IgD-negative memory B cell (primary cell): ENCODE results near the gene HTT-AS. TPM values are rescaled to one million over a fixed set of nuclear protein-coding genes. Genes with fewer than 3 reads are reported as not detected.

Source experiments
- H3K27ac Mint-ChIP-seq, 3 donors: one replicate each; pipeline ENCODE4 v1.8.0; 2020 to 2022; ENCODE audit warnings: mild to moderate bottlenecking in 3 of 3, mixed read lengths in 3 of 3, moderate library complexity in 1 of 3
- H3K27me3 Mint-ChIP-seq: one replicate; pipeline ENCODE4 v1.8.0; 2021; ENCODE audit warnings: mixed read lengths
- H3K36me3 Mint-ChIP-seq: one replicate; pipeline ENCODE4 v1.8.0; 2020; ENCODE audit warnings: mild to moderate bottlenecking, mixed read lengths
- H3K4me1 Mint-ChIP-seq, 3 donors: one replicate each; pipeline ENCODE4 v1.8.0; 2020 to 2022; ENCODE audit warnings: mixed read lengths in 3 of 3, mild to moderate bottlenecking in 1 of 3
- H3K4me3 Mint-ChIP-seq, 4 donors: one replicate each; pipeline ENCODE4 v1.8.0; 2020 to 2022; ENCODE audit warnings: mild to moderate bottlenecking in 4 of 4, mixed read lengths in 4 of 4, moderate library complexity in 3 of 4
- H3K9me3 Mint-ChIP-seq, 3 donors: one replicate each; pipeline ENCODE4 v1.8.0; 2020 to 2021; ENCODE audit warnings: mixed read lengths in 3 of 3, mild to moderate bottlenecking in 1 of 3
- polyA plus RNA-seq: library from polyadenylated mRNA; unstranded; fragments of 300-500 nt; fragmentation: Illumina TruSeq; gene quantifications from one replicate; pipeline ENCODE4 v1.2.3, GENCODE V29; 2021

The HTT-AS gene
- not detected for polyA plus RNA-seq

DNA sequence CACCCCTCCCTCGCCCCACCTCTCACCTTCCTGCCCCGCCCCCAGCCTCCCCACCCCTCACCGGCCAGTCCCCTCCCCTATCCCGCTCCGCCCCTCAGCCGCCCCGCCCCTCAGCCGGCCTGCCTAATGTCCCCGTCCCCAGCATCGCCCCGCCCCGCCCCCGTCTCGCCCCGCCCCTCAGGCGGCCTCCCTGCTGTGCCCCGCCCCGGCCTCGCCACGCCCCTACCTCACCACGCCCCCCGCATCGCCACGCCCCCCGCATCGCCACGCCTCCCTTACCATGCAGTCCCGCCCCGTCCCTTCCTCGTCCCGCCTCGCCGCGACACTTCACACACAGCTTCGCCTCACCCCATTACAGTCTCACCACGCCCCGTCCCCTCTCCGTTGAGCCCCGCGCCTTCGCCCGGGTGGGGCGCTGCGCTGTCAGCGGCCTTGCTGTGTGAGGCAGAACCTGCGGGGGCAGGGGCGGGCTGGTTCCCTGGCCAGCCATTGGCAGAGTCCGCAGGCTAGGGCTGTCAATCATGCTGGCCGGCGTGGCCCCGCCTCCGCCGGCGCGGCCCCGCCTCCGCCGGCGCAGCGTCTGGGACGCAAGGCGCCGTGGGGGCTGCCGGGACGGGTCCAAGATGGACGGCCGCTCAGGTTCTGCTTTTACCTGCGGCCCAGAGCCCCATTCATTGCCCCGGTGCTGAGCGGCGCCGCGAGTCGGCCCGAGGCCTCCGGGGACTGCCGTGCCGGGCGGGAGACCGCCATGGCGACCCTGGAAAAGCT is at the start of gene HTT-AS, which contains the start of gene HTT:
HTT-AS (minus strand) TSS at position 461 of the 768 bp plus-strand sequence.
HTT (plus strand) TSS at position 604 of the 768 bp plus-strand sequence; CDS start at position 749, 145 bp downstream.
- Mint-ChIP-seq H3K27ac (peak within 1 kb of the TSS; percentile 19 to 94 (median 72)), H3K4me3 (peak within 1 kb of the TSS; percentile 87 to 97 (median 92)), H3K27me3 (no peaks in the 10 kb centered on the region), H3K4me1 (peaks cover 17 to 25% (median 24%) of the 10 kb centered on the region in 3 donors), H3K9me3 (no peaks in the 10 kb centered on the region), H3K36me3 (no peaks in the 10 kb centered on the region)

DNA sequence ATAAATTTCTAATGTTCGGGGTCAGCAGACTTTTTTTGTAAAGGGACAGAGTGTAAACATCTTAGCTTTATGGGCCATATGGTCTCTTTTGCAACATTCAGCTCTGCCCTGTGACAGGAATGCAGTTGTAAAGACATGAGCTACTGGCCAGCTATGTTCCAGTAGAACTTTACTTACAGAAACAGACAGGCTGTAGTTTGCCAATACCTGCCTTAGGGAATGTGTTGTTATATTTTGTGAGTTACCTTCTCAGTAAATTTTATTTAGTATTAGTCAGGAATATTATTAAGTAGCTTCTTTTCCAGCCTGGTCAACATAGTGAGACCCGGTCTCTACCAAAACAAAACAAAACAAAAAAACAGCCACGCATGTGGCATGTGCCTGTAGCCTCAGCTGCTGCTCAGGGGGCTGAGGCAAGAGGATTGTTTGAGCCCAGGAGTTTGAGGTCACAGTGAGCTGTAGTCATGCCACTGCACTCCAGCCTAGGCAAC is 48.9 kb upstream of the HTT-AS start:
- H3K9me3 Mint-ChIP-seq, result no peaks in the 10 kb centered on the region
- H3K27ac Mint-ChIP-seq, result peak overlapping the region in 1 of 3 donors; percentile 27
- no peak overlapping the region for H3K4me3 Mint-ChIP-seq
- H3K27me3 Mint-ChIP-seq, result no peaks in the 10 kb centered on the region
- peaks cover 0 to 2% (median 0%) of the 10 kb centered on the region in 3 donors for H3K4me1 Mint-ChIP-seq
- peaks cover 3% of the 10 kb centered on the region for H3K36me3 Mint-ChIP-seq

DNA sequence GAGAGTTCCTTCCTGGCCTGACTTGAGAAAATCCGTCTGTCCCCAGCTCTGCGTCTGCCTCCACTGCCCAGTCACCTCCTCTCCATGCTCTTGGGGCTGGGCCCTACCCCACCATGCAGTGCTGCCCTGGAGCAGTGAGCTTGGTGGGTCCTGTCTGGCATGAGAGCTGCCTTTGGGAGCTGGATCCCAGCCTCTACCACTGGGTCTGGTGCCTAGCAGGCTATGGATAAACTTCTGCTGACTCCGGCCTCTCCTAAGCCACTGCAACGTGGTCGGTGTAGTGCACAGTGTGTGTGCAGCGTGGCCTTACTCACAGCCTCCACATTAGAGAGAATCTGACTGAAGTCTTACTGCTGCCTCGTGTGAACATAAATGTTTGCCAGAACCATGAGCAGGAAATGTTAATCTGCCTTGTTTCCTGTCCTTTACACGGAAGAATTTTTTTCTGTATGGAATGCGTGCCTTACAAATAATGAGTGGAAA is 47.8 kb upstream of the HTT-AS start:
- H3K4me3 Mint-ChIP-seq, result peak overlapping the region in 1 of 4 donors; percentile 9
- no peaks in the 10 kb centered on the region for H3K27me3 Mint-ChIP-seq
- no peaks in the 10 kb centered on the region for H3K9me3 Mint-ChIP-seq
- H3K27ac Mint-ChIP-seq, result peak overlapping the region in 2 of 3 donors; percentile 47 to 80
- H3K36me3 Mint-ChIP-seq, result peaks cover 1% of the 10 kb centered on the region
- peaks cover 0 to 2% (median 0%) of the 10 kb centered on the region in 3 donors for H3K4me1 Mint-ChIP-seq

DNA sequence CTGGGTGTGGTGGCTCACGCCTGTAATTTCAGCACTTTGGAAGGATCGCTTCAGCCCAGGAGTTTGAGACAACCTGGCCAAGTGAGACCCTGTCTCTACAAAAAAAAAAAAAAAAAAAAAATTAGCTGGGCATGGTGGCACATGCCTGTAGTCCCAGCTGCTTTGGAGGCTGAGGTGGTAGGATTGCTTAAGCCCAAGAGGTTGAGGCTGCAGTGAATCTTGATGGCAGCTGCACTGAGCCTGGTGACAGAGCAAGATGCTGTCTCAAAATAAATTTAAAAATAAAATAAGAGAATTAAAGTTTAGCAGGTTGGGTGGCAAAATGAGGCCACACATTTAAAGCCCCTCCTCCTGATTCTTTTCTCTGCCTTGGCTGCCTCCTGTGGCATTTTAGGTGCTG is 47.3 kb upstream of the HTT-AS start:
- no peak overlapping the region for H3K4me3 Mint-ChIP-seq
- no peak overlapping the region for H3K27ac Mint-ChIP-seq

DNA sequence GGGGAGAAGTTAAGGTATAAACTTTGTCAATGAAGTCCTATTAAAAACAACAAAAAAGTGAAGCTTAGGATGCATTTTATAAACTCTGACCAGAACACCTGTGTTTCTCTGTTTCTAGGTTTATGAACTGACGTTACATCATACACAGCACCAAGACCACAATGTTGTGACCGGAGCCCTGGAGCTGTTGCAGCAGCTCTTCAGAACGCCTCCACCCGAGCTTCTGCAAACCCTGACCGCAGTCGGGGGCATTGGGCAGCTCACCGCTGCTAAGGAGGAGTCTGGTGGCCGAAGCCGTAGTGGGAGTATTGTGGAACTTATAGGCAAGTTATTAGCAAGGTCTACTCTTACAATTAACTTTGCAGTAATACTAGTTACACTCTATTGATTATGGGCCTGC is 46.8 kb upstream of the HTT-AS start:
- Mint-ChIP-seq H3K36me3 (peaks cover 1% of the 10 kb centered on the region), H3K9me3 (no peaks in the 10 kb centered on the region), H3K4me1 (peaks cover 0 to 2% (median 0%) of the 10 kb centered on the region in 3 donors)

More for the DNA sequence above, 47.3 kb upstream of the HTT-AS start:
- H3K9me3 Mint-ChIP-seq, result no peaks in the 10 kb centered on the region
- H3K4me1 Mint-ChIP-seq, result peaks cover 0 to 2% (median 0%) of the 10 kb centered on the region in 3 donors
- no peaks in the 10 kb centered on the region for H3K27me3 Mint-ChIP-seq
- H3K36me3 Mint-ChIP-seq, result peaks cover 1% of the 10 kb centered on the region

DNA sequence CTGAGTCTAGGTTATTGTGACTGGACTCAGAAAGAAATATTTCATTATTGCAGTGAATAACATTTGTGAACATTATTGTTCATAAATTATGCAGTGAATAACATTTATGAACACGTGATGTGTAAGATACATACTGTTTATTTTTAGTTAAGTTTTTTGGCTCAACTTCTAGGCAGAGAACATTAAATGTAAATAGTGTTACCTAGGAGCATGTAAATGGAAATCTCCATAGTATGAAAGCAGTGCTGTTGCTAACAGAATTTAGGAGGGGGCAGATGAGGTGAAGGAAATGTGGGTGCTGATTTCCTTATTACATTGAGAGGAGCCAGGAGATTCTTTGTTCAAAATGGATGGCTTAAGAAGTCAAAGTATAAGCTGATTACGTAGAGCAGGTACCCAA is 45.1 kb upstream of the HTT-AS start:
- Mint-ChIP-seq H3K4me3 (no peak overlapping the region), H3K27ac (no peak overlapping the region), H3K27me3 (no peaks in the 10 kb centered on the region), H3K36me3 (peaks cover 2% of the 10 kb centered on the region), H3K4me1 (peaks cover 0 to 2% (median 0%) of the 10 kb centered on the region in 3 donors), H3K9me3 (no peaks in the 10 kb centered on the region)

More for the DNA sequence above, 46.8 kb upstream of the HTT-AS start:
- Mint-ChIP-seq H3K27ac (no peak overlapping the region), H3K27me3 (no peaks in the 10 kb centered on the region), H3K4me3 (no peak overlapping the region)

DNA sequence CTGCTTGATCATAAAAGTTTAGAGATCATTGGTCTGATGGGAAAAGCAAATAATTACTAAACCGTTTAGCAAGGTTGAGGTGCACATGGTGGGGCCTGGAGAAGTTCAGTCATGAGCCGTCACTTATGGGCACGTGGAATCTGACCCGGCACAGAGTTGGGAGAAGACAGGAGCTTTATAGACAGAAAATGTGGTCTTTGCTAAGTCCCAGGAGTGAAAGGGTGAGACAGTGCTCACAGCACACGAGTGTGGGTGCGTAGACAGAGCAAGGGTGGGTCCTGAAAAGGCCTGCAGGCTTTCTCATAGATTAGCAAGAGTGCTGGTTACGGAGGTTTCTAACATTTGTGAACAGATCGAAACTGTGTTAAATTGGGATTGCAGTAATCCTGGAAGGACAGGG is 44.0 kb upstream of the HTT-AS start:
- Mint-ChIP-seq H3K27ac (peak overlapping the region in 1 of 3 donors; percentile 76), H3K4me3 (peak overlapping the region in 1 of 4 donors; percentile 55), H3K27me3 (no peaks in the 10 kb centered on the region), H3K4me1 (peaks cover 0 to 2% (median 0%) of the 10 kb centered on the region in 3 donors), H3K9me3 (no peaks in the 10 kb centered on the region), H3K36me3 (peaks cover 2% of the 10 kb centered on the region)

DNA sequence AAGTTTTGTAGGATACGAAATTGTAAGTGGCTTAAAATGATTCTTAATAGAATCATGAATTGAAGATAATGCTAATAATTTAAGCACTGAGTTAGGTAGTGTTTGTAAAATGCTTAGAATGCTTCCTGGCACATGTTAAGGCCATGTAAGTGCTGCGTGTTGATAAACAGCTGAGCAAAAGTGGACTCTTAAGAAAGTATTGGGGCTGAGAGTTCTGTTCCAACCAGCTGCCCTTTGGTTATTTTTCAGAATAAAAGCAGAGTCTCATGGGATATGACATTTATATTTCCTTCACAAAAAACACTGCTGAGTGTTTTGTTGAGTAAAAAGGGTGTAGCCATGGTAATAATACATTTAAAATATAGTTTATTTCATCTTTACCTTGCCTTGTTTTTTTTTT is 42.6 kb upstream of the HTT-AS start:
- no peaks in the 10 kb centered on the region for H3K27me3 Mint-ChIP-seq
- no peaks in the 10 kb centered on the region for H3K9me3 Mint-ChIP-seq
- H3K4me3 Mint-ChIP-seq, result no peak overlapping the region
- H3K4me1 Mint-ChIP-seq, result no peaks in the 10 kb centered on the region
- H3K27ac Mint-ChIP-seq, result no peak overlapping the region
- peaks cover 2% of the 10 kb centered on the region for H3K36me3 Mint-ChIP-seq

DNA sequence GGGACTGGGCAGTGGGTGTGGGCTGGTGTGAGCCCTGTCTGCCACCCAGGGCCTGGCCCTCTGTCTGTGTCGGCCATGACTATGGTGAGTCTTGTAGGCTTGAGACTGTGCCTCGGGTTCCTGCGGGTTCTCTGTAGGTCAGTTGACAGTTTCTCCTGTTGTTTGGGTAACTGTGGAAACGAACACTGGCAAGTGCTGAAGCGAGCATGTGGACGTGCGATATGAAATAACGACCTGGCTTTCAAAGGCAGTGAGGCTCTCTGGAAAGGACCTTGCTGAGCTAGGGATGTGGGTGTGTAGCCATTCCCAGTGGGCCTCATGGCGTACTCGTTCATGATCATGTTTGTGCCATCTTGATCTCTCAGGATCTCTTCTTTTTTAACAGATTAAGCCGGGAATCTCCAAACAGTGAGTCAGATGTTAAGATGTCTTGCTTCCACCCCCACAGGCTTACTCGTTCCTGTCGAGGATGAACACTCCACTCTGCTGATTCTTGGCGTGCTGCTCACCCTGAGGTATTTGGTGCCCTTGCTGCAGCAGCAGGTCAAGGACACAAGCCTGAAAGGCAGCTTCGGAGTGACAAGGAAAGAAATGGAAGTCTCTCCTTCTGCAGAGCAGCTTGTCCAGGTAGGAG is 41.4 kb upstream of the HTT-AS start:
- Mint-ChIP-seq H3K4me1 (no peaks in the 10 kb centered on the region), H3K27ac (peak overlapping the region in 1 of 3 donors; percentile 59), H3K27me3 (no peaks in the 10 kb centered on the region), H3K4me3 (no peak overlapping the region), H3K9me3 (no peaks in the 10 kb centered on the region), H3K36me3 (peaks cover 2% of the 10 kb centered on the region)

DNA sequence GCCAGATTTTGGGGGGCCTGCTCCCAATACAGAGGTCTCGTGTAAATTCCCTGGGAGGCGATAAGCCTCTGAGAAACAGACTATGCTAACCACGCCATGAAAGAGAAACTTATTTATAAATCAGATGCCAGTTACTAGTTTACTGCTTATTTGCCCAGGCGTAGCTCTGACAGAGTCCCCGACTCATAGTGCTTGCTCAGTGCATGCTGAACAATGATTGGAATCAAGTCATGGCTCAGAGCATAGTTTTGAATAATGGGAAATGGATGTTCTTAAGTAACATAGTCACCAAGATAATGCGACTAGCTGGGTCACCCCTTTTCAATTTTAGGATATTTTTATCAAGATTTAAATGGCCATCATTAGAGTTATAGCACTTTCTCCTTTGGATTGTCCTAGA is 40.0 kb upstream of the HTT-AS start:
- Mint-ChIP-seq H3K4me1 (peaks cover 0 to 3% (median 0%) of the 10 kb centered on the region in 3 donors), H3K36me3 (peaks cover 4% of the 10 kb centered on the region), H3K9me3 (no peaks in the 10 kb centered on the region), H3K27ac (no peak overlapping the region), H3K4me3 (no peak overlapping the region), H3K27me3 (no peaks in the 10 kb centered on the region)

DNA sequence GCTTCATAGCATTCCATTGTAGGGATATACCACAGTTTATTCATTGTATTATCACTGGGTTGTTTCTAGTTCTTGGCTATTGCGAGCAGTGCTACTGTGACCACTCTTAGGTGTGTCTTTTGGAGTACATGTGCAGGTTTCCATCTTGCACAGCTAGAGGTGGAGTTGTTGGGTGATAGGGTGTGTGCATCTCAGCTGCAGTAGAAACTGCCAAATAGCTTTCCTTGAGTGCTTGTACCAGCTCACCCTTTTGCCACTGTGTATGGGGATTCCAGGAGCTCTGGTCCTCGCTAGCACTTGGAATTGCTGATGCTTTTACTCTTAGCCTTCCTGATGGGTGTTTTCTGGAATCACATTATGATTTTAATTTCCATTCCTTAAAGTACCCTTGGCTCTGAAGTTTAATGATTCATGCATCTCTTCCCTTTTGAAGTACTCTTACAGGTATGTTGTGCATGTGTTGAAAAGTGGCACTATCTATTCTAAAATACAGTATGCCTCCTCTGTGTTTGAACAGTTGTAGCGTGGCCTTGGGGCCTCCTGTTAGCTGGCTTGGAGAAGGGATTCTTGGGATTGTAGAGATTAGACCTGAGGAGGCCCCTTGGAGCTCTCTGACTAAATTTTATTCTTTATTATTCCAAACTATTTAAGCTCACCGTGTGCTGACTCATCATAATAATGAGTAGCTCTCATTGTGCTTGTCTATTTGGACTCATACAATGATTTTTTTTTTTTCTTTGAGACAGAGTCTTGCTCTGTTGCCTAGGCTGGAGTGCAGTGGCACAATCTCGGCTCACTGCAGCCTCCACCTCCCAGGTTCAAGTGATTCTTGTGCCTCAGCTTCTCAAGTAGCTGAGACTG is 38.5 kb upstream of the HTT-AS start:
- no peak overlapping the region for H3K4me3 Mint-ChIP-seq
- H3K27me3 Mint-ChIP-seq, result no peaks in the 10 kb centered on the region
- peaks cover 0 to 3% (median 0%) of the 10 kb centered on the region in 3 donors for H3K4me1 Mint-ChIP-seq
- H3K9me3 Mint-ChIP-seq, result no peaks in the 10 kb centered on the region
- no peak overlapping the region for H3K27ac Mint-ChIP-seq
- H3K36me3 Mint-ChIP-seq, result peaks cover 4% of the 10 kb centered on the region

DNA sequence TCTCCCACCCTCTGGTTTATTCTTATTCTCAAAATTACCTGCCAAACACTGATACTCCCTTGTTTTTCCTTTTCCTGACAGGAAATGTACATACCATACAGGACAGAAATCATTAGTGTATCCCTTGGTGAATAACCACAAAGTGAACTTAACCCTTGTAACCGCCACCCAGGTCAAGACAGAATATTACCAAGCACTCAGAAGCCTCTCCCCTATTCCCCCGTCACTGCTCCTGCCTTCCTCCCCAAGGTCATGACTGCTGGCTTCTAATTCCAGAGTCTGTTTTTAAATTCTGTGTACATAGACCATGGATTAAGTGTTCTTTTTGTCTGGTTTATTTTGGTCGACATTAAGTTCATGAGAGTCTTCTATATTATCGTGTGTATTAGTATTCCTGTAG is 37.9 kb upstream of the HTT-AS start:
- Mint-ChIP-seq H3K9me3 (no peaks in the 10 kb centered on the region), H3K4me1 (peaks cover 0 to 3% (median 0%) of the 10 kb centered on the region in 3 donors), H3K27me3 (no peaks in the 10 kb centered on the region), H3K27ac (no peak overlapping the region), H3K4me3 (no peak overlapping the region), H3K36me3 (peaks cover 4% of the 10 kb centered on the region)

DNA sequence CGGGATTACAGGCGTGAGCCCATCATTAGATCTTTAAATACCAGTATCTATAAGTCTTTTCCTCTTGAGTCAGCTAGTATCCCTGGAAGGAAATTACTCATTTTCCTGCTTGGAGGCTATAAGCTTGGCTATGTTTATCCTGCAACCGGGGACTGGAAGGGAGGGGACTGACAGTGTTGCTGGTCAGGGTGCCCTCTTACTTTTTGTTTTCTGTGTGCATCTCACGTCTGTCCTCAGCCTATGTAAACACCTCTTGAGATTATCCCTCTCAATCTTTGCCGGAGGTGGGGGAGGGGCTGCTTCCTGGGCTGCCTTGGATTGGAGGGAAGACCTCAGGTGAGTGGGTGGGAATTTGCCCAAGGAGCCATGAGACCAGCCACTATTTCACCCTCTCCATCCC is 37.1 kb upstream of the HTT-AS start:
- Mint-ChIP-seq H3K4me1 (peaks cover 0 to 5% (median 3%) of the 10 kb centered on the region in 3 donors), H3K27me3 (no peaks in the 10 kb centered on the region), H3K27ac (no peak overlapping the region), H3K9me3 (no peaks in the 10 kb centered on the region), H3K36me3 (peaks cover 4% of the 10 kb centered on the region), H3K4me3 (no peak overlapping the region)

DNA sequence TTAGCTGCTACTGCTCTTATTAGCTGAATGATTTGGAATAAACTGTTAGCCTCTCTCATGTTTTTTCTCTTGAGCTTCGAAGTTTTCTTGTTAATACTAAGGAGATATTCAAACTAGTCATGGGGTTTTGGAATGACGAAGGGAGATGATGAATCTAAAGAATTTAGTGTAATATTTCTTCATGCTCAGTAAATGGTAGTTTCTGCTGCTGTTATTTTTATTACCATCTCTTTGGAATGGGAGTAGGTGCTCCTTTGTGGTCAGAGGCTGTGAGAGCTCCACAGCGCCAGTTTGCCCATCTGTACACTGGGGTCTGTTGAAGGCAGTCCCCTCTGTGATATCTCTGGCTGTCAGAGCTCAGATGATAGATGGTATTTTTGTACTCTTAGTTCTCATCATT is 33.9 kb upstream of the HTT-AS start:
- Mint-ChIP-seq H3K27me3 (no peaks in the 10 kb centered on the region), H3K4me3 (no peak overlapping the region), H3K36me3 (peaks cover 2% of the 10 kb centered on the region), H3K9me3 (no peaks in the 10 kb centered on the region), H3K27ac (peak overlapping the region in 1 of 3 donors; percentile 59), H3K4me1 (peaks cover 0 to 7% (median 5%) of the 10 kb centered on the region in 3 donors)
